Caco-2 (cell line): ENCODE data around the gene EMP3. TPM values are rescaled to one million over a fixed set of nuclear protein-coding genes. Genes with fewer than 3 reads are reported as not detected.

Experiments
- BruUV-seq: library from RNA; stranded (reverse); fragments of 400-500 nt; replicated peaks from 2 replicates; lab custom pipeline; 2021; lab: Mats Ljungman, UMichigan
- CTCF ChIA-PET: fragments of 300-600 bp; sonication (Branson Sonifier 250); formaldehyde crosslinking; loops from one replicate; lab custom pipeline; 2022; ENCODE audit warnings: antibody characterized with exemption; lab: Charles Lee
- POLR2A ChIA-PET: fragments of 300-600 bp; sonication (Branson Sonifier 250); formaldehyde crosslinking; loops from one replicate; lab custom pipeline; 2022; ENCODE audit warnings: antibody characterized with exemption; lab: Charles Lee
- DNase-seq, 2 experiments: peaks; one replicate each; pipeline versions ENCODE4 v3.0.0 to v3.0.0-alpha.2; 2020 to 2022
- H3K27me3 ChIP-seq: replicated peaks from 2 replicates; pipeline ENCODE4 v1.6.0; 2011; ENCODE audit warnings: low read length; ENCODE audit not compliant: control insufficient read depth, insufficient read depth
- H3K36me3 ChIP-seq: 2 replicates; pipeline ENCODE4 v1.5.1; 2011; ENCODE audit warnings: low read length; ENCODE audit not compliant: control insufficient read depth, insufficient read depth
- H3K4me1 ChIP-seq: fragments of 250-450 bp; sonication (Bioruptor Pico); 2 replicates; pipeline ENCODE4 v1.5.1; 2020; ENCODE audit warnings: mild to moderate bottlenecking
- H3K4me3 ChIP-seq: 2 replicates; pipeline ENCODE4 v1.5.1; 2011; ENCODE audit warnings: low read depth, mild to moderate bottlenecking, control low read depth, low read length
- H3K9me3 ChIP-seq: fragments of 250-450 bp; sonication (Bioruptor Pico); 2 replicates; pipeline ENCODE4 v1.5.1; 2020; ENCODE audit warnings: mild to moderate bottlenecking, moderate library complexity
- H3K27ac Mint-ChIP-seq: one replicate; pipeline ENCODE4 v1.8.0; 2022; ENCODE audit warnings: mixed read lengths; ENCODE audit not compliant: unreplicated experiment
- H3K27me3 Mint-ChIP-seq: one replicate; pipeline ENCODE4 v1.8.0; 2022; ENCODE audit warnings: mixed read lengths; ENCODE audit not compliant: insufficient read depth, unreplicated experiment
- H3K36me3 Mint-ChIP-seq: one replicate; pipeline ENCODE4 v1.8.0; 2022; ENCODE audit warnings: mild to moderate bottlenecking, mixed read lengths; ENCODE audit not compliant: insufficient read depth, unreplicated experiment
- H3K4me1 Mint-ChIP-seq: one replicate; pipeline ENCODE4 v1.8.0; 2022; ENCODE audit warnings: low read depth, mixed read lengths; ENCODE audit not compliant: unreplicated experiment
- H3K4me3 Mint-ChIP-seq: one replicate; pipeline ENCODE4 v1.8.0; 2022; ENCODE audit warnings: mild to moderate bottlenecking, moderate library complexity, mixed read lengths; ENCODE audit not compliant: unreplicated experiment
- H3K9me3 Mint-ChIP-seq: one replicate; pipeline ENCODE4 v1.8.0; 2022; ENCODE audit warnings: mixed read lengths; ENCODE audit not compliant: unreplicated experiment
- CTCF ChIP-seq, 2 experiments: fragments of 200-600 bp in 1 of 2; IDR thresholded peaks; 1 replicate in 1 of 2; 2 replicates in 1 of 2; pipeline versions ENCODE4 v1.5.1 to v1.8.0; 2011 to 2022; ENCODE audit warnings: antibody characterized with exemption in 1 of 2, control low read depth in 1 of 2, inconsistent platforms in 1 of 2, low read depth in 1 of 2, low read length in 1 of 2, mild to moderate bottlenecking in 1 of 2, moderate library complexity in 1 of 2; ENCODE audit not compliant: insufficient read depth in 1 of 2, severe bottlenecking in 1 of 2, unreplicated experiment in 1 of 2
- intact Hi-C: fragments of 100-400 bp; cut with micrococcal nuclease; formaldehyde crosslinking; loops from one replicate; pipeline ENCODE4 v1.10.0; 2022; ENCODE audit not compliant: unreplicated experiment
- total RNA-seq: library from RNA; stranded (reverse); gene quantifications from 2 replicates; pipeline ENCODE4 v1.2.3, GENCODE V29; 2022

Gene EMP3
- total RNA-seq, 1 experiment from 2014 or later, result 6.8 TPM

GRCh38 chr19:48318286-48318987 lies 6.9 kb upstream of the EMP3 start:
- H3K27me3 Mint-ChIP-seq, result no peaks in the 10 kb centered on the region
- H3K4me3 Mint-ChIP-seq, result no peak overlapping the region
- H3K27ac Mint-ChIP-seq, result no peak overlapping the region
- CTCF ChIA-PET, result interaction anchor here (2.1 kb wide), 1 partner anchor 15 kb away, joined by 16 read pairs; no protein-coding TSS in a partner anchor
- H3K36me3 ChIP-seq, result no peaks in the 10 kb centered on the region
- TF ChIP-seq CTCF (IDR thresholded peaks at IDR 0.05; ENCODE audit: insufficient read depth in 1 of 2, low read depth in 1 of 2, low read length in 1 of 2, severe bottlenecking in 1 of 2, unreplicated experiment in 1 of 2), result no peak
- H3K9me3 Mint-ChIP-seq, result no peaks in the 10 kb centered on the region
- no peaks in the 10 kb centered on the region for H3K9me3 ChIP-seq
- no peak overlapping the region for H3K4me3 ChIP-seq
- H3K4me1 ChIP-seq, result peaks cover 17% of the 10 kb centered on the region
- intact Hi-C loops, result loop anchor here (10.0 kb wide), 1 partner anchor 54 kb away; no protein-coding TSS in a partner anchor
- no peaks in the 10 kb centered on the region for H3K27me3 ChIP-seq
- POLR2A ChIA-PET, result no interaction called here
- no TSS peak for BruUV-seq
- H3K36me3 Mint-ChIP-seq, result peaks cover 24% of the 10 kb centered on the region
- DNase-seq, result no peak
- peaks cover 18% of the 10 kb centered on the region for H3K4me1 Mint-ChIP-seq

GRCh38 chr19:48319647-48320541 lies 5.5 kb upstream of the EMP3 start:
- H3K4me1 ChIP-seq, result peaks cover 17% of the 10 kb centered on the region
- no TSS peak for BruUV-seq
- intact Hi-C loops, result loop anchor here (2.0 to 10.0 kb wide), 4 partner anchors 42 to 125 kb away; partner anchors contain the start of genes GRWD1, KDELR1, SYNGR4 and TMEM143
- Mint-ChIP-seq H3K27me3 (no peaks in the 10 kb centered on the region), H3K4me3 (peak overlapping the region; percentile 96), H3K4me1 (peaks cover 19% of the 10 kb centered on the region), H3K27ac (peak overlapping the region; percentile 95), H3K36me3 (peaks cover 24% of the 10 kb centered on the region), H3K9me3 (no peaks in the 10 kb centered on the region)
- ChIA-PET CTCF (interaction anchor here (0.5 to 1.6 kb wide), 8 partner anchors 14 to 269 kb away, joined by 3 to 31 read pairs (median 5); partner anchors contain the start of genes KDELR1, SYNGR4 and TMEM143), POLR2A (interaction anchor here (0.5 kb wide), 1 partner anchor 39 kb away, joined by 3 read pairs; no protein-coding TSS in a partner anchor)
- peak; percentile 87 to 89 for DNase-seq
- H3K27me3 ChIP-seq, result no peaks in the 10 kb centered on the region
- TF ChIP-seq CTCF (IDR thresholded peaks at IDR 0.05; ENCODE audit: insufficient read depth in 1 of 2, low read depth in 1 of 2, low read length in 1 of 2, severe bottlenecking in 1 of 2, unreplicated experiment in 1 of 2), result peak; percentile 84 to 91
- H3K9me3 ChIP-seq, result no peaks in the 10 kb centered on the region
- H3K4me3 ChIP-seq, result no peak overlapping the region
- no peaks in the 10 kb centered on the region for H3K36me3 ChIP-seq

GRCh38 chr19:48321372-48321621 lies 4.1 kb upstream of the EMP3 start:
- no TSS peak for BruUV-seq
- Histone ChIP-seq H3K36me3 (no peaks in the 10 kb centered on the region), H3K4me1 (peaks cover 25% of the 10 kb centered on the region), H3K4me3 (peak overlapping the region; percentile 93), H3K27me3 (no peaks in the 10 kb centered on the region), H3K9me3 (no peaks in the 10 kb centered on the region)
- DNase-seq, result peak; percentile 96 to 99
- H3K36me3 Mint-ChIP-seq, result peaks cover 28% of the 10 kb centered on the region
- H3K27me3 Mint-ChIP-seq, result no peaks in the 10 kb centered on the region
- CTCF ChIA-PET, result interaction anchor here (0.5 to 4.0 kb wide), 19 partner anchors 9 to 393 kb away, joined by 3 to 76 read pairs (median 4); partner anchors contain the start of genes KDELR1, SYNGR4 and TMEM143
- H3K4me3 Mint-ChIP-seq, result peak overlapping the region; percentile 96
- intact Hi-C loops, result loop anchor here (1.0 to 5.0 kb wide), 4 partner anchors 12 to 124 kb away; partner anchors contain the start of genes GRWD1, KDELR1, SYNGR4 and TMEM143
- H3K9me3 Mint-ChIP-seq, result no peaks in the 10 kb centered on the region
- POLR2A ChIA-PET, result interaction anchor here (0.6 to 1.0 kb wide), 10 partner anchors 8 to 237 kb away, joined by 3 to 7 read pairs (median 4); partner anchors contain the start of genes SYNGR4 and TMEM143
- no peak for TF ChIP-seq CTCF (IDR thresholded peaks at IDR 0.05; ENCODE audit: insufficient read depth in 1 of 2, low read depth in 1 of 2, low read length in 1 of 2, severe bottlenecking in 1 of 2, unreplicated experiment in 1 of 2)
- peaks cover 28% of the 10 kb centered on the region for H3K4me1 Mint-ChIP-seq
- peak overlapping the region; percentile 95 for H3K27ac Mint-ChIP-seq
